Activated CD4-positive, alpha-beta T cell treated with anti-CD3 and anti-CD28 coated beads, Interleukin-2, Interleukin-4, amounts not matched to agents 100 ng/mL and 50 ng/mL, durations not matched to agents 16 hours and 8 hours (primary cell): ENCODE measurements around the gene CNTN5.
"Not testable (repeated sequence)": the region's sequence is repeated elsewhere in the genome, so short reads cannot be mapped to it uniquely, and the experiment has no call there.

Experiments used
- DNase-seq: peaks from one replicate; pipeline ENCODE4 v3.0.0-alpha.2; 2020; ENCODE audit warnings: low spot score

CNTN5 gene

GRCh38 chr11:99275521-99275920 lies 254.8 kb downstream of the CNTN5 start:
- DNase-seq = no peak

- DNase-seq = no peak
Measured at GRCh38 chr11:99277281-99277680, 256.5 kb downstream of the CNTN5 start.

DNA sequence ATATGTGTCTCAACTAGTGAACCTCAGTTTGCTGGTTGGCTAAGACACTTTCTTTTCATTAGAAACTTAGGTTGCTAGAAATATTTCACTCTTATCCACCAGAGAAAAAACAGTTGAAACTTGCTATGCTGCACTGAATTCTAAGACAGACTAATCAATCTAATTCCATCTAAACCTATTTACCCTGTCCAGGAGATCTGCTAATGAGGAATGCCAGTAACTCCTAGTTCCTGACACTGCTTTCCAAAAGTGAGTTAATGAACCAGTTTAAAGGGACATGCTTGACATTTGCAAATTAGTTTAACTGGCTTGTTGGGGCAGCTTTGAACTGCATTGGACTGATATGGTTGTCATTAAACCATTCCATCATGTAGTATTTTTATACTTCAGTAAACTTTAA lies 258.5 kb downstream of the CNTN5 start:
- no peak for DNase-seq

GRCh38 chr11:99281331-99281730 lies 260.6 kb downstream of the CNTN5 start:
- DNase-seq = no peak

- DNase-seq = not testable (repeated sequence)
Measured at GRCh38 chr11:99297925-99298324, 277.2 kb downstream of the CNTN5 start.

- DNase-seq = no peak
Measured at GRCh38 chr11:99307510-99308088, 286.9 kb downstream of the CNTN5 start.

GRCh38 chr11:99311870-99312269 lies 291.1 kb downstream of the CNTN5 start:
- DNase-seq = no peak

DNA sequence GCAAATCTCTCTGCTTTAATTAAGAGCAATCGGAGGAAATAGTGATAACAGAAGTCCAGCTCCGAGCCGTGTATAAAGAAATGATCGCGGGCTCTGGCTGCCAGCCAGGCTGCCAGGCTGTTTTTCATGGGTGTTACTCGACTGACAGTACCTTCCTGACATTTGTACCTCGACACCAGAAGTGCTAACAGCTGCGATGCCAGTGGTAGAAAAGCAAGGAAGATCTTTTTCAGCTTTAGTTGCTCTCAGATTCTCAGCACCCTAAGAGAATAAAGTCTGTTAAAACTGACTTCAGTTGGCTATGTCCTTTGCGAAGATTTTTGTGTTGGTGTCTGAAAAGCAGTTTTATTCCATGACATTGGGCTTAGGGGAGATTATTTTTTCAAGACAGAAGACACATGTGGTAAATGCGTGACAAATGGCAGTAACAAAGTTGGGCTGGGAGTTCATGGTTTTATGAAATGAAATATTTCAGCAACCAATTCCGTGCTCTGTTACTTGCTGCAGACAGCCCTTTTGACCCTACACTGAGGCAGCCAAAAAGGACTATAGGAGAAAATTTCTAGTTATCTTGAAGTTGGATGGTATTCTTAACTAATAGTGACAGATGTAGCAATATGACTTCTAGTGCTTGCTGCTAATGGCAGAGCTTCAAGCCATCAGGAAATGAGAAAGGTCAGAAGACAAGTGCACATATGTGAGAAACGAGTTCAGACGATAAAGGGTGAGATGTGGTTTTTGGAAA lies 296.2 kb downstream of the CNTN5 start:
- DNase-seq = no peak

DNA sequence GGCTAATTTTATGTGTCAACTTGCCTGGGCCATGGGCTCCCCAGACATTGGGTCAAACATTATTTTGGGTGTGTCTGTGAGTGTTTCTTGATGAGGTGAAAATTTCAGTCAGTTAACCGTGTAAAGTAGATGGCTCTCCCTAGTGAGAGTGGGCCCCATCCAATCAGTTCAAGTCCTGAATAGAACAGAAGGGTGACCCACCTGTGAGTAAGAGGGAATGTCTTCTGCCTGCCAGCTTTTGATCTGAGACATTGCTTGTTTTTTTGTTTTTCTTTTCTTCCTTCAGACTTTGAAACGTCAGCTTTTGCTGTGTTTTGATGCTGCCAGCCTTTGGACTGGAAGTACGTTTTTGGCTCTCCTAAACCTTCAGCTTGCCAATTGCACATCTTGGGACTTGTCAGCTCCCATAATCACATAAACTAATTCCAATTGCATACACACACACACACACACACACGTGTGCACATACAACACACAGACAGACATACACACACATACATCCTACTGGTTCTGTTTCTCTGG lies 300.1 kb downstream of the CNTN5 start:
- no peak for DNase-seq

GRCh38 chr11:99325847-99326246 lies 305.1 kb downstream of the CNTN5 start:
- DNase-seq = no peak

DNA sequence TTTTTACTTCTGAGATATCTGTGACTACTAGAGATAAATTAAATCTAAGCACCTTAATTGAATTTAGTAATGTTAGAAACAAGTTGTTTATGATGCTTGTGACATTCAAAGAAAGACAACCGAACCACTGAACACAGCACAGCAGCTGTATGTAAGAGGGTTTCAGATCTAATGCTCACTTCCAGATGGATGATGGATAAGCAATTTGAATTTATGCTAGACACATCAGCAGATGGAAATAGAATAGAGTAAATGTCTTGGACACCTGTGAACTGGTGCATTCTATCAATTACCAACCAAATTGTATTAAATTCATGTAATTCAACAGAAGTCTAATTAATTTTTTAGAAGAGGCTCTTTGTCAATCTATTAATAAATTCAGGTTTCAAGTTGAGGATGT lies 306.3 kb downstream of the CNTN5 start:
- DNase-seq = no peak

- DNase-seq = no peak
Measured at GRCh38 chr11:99327527-99327926, 306.8 kb downstream of the CNTN5 start.

GRCh38 chr11:99333621-99334020 lies 312.9 kb downstream of the CNTN5 start:
- DNase-seq = no peak

DNA sequence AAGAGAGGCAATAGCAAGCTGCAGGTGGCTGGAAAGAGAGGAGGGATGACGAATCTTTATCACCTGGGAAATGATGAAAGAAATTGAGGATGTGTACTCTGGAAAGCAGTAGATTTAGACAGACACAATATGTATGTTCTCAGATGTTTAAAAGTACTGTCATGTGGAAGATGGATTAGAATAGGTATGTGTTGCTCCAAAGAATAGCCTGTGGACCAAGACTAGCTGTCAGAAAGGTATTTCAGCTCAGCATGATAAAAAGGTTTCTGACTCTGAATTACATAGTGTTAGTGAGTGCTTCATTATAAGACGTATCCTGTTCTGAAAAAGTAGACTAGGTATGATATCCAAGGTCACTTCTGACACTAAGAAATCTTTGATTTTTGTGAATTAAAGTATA lies 322.4 kb downstream of the CNTN5 start:
- DNase-seq = no peak

- DNase-seq = no peak
Measured at GRCh38 chr11:99349151-99349673, 328.5 kb downstream of the CNTN5 start.

DNA sequence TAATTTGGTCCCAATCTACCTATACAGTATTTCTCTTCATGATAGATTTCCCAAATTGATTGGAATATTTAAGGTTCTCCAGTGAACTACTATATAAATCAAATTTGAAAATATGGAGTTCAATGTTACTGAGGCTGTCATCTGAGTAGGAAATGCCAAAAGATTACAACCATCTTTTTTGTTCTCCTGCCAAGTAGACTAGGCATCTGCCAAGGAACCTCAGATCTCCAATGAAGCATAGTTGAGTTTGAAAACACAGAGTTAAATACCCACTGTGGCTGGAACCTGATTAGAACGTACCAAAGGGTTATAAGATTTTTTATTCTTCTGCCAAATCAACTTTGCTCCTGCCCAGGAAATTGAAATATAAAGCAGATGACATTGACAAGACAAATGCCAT lies 330.9 kb downstream of the CNTN5 start:
- no peak for DNase-seq

- DNase-seq = no peak
Measured at GRCh38 chr11:99352642-99353041, 331.9 kb downstream of the CNTN5 start.

- DNase-seq = no peak
Measured at GRCh38 chr11:99366546-99366945, 345.8 kb downstream of the CNTN5 start.

DNA sequence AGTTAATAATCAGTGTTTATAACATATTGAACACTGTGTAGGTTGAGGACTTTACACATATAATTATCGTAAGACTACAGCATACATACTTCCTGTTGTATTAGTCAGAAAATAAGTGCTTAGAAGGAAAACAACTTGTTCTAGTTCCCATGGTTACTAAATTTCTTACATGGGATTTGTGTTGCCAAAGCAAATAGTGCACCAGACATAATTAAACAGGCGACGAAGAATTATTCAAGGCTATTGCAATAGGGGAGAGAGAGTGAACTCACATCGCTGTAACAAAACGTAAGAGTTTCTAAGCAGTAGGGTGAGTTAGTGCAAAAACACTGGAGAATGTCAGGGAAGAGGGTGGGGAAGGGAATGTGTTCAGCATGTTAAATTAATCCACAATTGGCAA lies 347.8 kb downstream of the CNTN5 start:
- DNase-seq = no peak

- DNase-seq = no peak
Measured at GRCh38 chr11:99370549-99371216, 349.9 kb downstream of the CNTN5 start.

GRCh38 chr11:99371257-99371656 lies 350.5 kb downstream of the CNTN5 start:
- DNase-seq = no peak

DNA sequence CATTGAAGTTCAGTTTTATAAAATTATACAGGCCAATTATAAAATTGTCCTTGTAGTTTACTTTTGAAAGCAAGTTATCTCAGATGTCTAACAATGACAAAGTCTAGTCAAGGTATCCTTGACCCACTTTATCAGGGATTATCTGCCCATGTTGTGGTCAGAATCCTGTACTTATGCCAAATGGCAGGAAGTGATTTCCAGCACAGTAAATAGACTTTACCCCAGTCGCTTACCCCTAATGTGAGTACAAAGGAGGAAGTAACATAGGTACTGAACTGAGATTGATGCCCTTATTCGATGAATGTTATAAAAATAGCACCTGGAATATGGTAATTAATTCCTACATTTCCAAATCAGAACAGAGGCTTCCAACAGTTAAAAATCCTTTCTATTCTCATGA lies 355.7 kb downstream of the CNTN5 start:
- no peak for DNase-seq

- no peak for DNase-seq
Measured at GRCh38 chr11:99383648-99384245, 363.0 kb downstream of the CNTN5 start.
